K562 (cell line): ENCODE data around the gene ACTBL2. TPM values are rescaled to one million over a fixed set of nuclear protein-coding genes. Genes with fewer than 3 reads are reported as not detected.
A peak's percentile ranks its signal among the peaks of the same experiment; 100 is the strongest.

Experiments
- BHLHE40 ChIP-seq: IDR thresholded peaks from 2 replicates; pipeline ENCODE4 v1.6.1; 2011; ENCODE audit warnings: low read length, improper control_type of control experiment
- FOXA3 ChIP-seq, 2 experiments: fragments of 450-650 bp in 1 of 2; sonication (generic) in 1 of 2; formaldehyde crosslinking; IDR thresholded peaks in 1 of 2; conservative IDR thresholded peaks in 1 of 2; 2 replicates each; pipeline versions ENCODE4 v1.4.0 to v1.8.0; 2020 to 2022; ENCODE audit warnings: mild to moderate bottlenecking in 2 of 2, missing genetic modification reagents in 1 of 2
- KLF1 ChIP-seq: fragments of 450-650 bp; IDR thresholded peaks from 2 replicates; pipeline ENCODE4 v1.6.1; 2016; ENCODE audit warnings: missing genetic modification characterization, missing compliant biosample characterization
- REST ChIP-seq, 2 experiments: fragments of 450-650 bp; formaldehyde crosslinking in 1 of 2; IDR thresholded peaks; 2 replicates each; pipeline versions ENCODE4 v1.4.0 to v1.6.1; 2014 to 2020; ENCODE audit warnings: mild to moderate bottlenecking in 2 of 2, borderline replicate concordance in 1 of 2, low read depth in 1 of 2
- SMAD1 ChIP-seq: fragments of 150-350 bp; IDR thresholded peaks from 2 replicates; pipeline ENCODE4 v1.6.1; 2014; ENCODE audit warnings: low read length, low read depth; ENCODE audit not compliant: partially characterized antibody
- ZNF263 ChIP-seq: sonication (generic); formaldehyde crosslinking; IDR thresholded peaks from 2 replicates; pipeline ENCODE4 v1.8.0; 2022; ENCODE audit warnings: mild to moderate bottlenecking, missing genetic modification reagents, borderline replicate concordance
- ZNF436 ChIP-seq: fragments of 250-450, 450-650 bp; sonication (Bioruptor Pico); formaldehyde crosslinking; IDR thresholded peaks from 2 replicates; pipeline ENCODE4 v1.7.0; 2020; ENCODE audit warnings: mild to moderate bottlenecking
- polyA plus RNA-seq, 8 experiments: library from polyadenylated mRNA; depleted of rRNA in 4 of 8; stranded (reverse) in 5 of 8; unstranded in 3 of 8; fragments of >200 nt; fragmentation: Nextera tagmentation in 2 of 8; fragmentation: Illumina TruSeq in 1 of 8; extraction: Ambion mirVana in 2 of 8; extraction: Trizol in 1 of 8; gene quantifications; 2 replicates each; pipeline versions ENCODE4 v1.2.1 to v1.2.3, GENCODE V29; 2011 to 2014; ENCODE audit warnings: inconsistent platforms in 1 of 8, missing spikeins in 1 of 8
- total RNA-seq, 7 experiments: library from RNA; depleted of rRNA in 6 of 7; stranded (reverse); fragments of >200 nt in 6 of 7; fragmentation: Illumina TruSeq in 2 of 7; extraction: Trizol in 2 of 7; gene quantifications; 2 replicates each; pipeline versions ENCODE4 v1.2.1 to v1.2.3, GENCODE V29; 2011 to 2021; ENCODE audit warnings: low replicate concordance in 1 of 7

ACTBL2 gene
- total and polyA plus RNA-seq, 9 of the 15 experiments (the other 6 are each of a cell fraction or from before 2014, with no cell fraction given): not detected

GRCh38 chr5:57499262-57500050, 16.8 kb upstream of the ACTBL2 start (continued):
- TF ChIP-seq REST (IDR thresholded peaks at IDR 0.05; ENCODE audit: borderline replicate concordance) (peak; percentile 47; the same call in 1 of the 2 replicates), REST (CRISPR knock-in tag; IDR thresholded peaks at IDR 0.05; ENCODE audit: low read depth) (no peak), SMAD1 (no peak), ZNF436 (CRISPR knock-in tag) (no peak), ZNF263 (no peak), BHLHE40 (0 out of 2 replicates have a peak, but pooled peaks have one; percentile 13), FOXA3 (CRISPR knock-in tag; conservative IDR thresholded peaks at IDR 0.05 in 1 of 2, IDR thresholded peaks at IDR 0.05 in 1 of 2) (peak; percentile 9 to 51; a peak in 1 of 4 replicates), KLF1 (no peak)
